Stimulated activated CD4-positive, alpha-beta T cell treated with anti-CD3 and anti-CD28 coated beads, Interleukin-4, amount 100 ng/mL, for 48 hours (primary cell): Measurements from ENCODE around the gene NOP14.
"Not testable (repeated sequence)": the region's sequence is repeated elsewhere in the genome, so short reads cannot be mapped to it uniquely, and the experiment has no call there.

Source experiments
- DNase-seq, 2 donors: peaks; one replicate each; pipeline ENCODE4 v3.0.0-alpha.2; 2020; ENCODE audit warnings: low read depth in 2 of 2

The NOP14 gene

GRCh38 chr4:2931512-2932301, 31.5 kb downstream of the NOP14 start:
- DNase-seq = no peak

DNA sequence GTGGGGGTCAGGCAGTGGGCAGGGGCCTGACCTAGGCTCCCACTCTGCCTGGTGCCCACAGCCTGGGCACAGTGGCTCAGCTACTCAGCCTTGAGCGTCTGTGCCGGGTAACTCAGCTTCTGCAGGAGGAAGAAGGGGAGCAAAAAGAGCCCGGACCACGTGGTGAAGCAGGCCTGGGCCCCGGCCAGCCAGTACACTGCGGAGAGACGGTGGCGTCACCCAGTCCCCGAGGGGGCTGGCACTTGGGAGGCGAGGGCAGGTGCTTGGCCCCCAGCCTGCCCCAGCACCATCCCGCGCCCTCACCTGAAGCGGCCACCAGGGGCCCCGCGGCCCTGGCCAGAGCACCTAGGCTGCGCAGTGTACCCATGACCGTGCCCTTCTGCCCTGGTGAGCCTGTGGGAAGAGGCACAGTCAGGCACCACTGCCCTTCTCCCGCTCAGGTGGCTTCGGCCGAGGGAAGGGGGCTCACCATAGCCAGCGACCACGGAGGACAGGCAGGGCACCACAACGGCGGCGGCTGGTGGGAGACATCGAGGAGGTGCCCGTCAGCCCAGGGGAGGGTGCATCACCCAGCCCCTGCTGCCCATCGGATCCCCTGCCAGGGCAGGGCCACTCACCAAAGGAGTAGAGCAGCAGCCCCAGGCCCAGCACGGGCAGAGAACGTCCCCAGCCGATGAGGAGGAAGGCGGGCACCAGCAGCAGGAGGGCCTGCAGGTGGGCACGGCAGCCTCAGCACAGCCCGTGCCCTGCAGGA, 32.3 kb downstream of the NOP14 start:
- DNase-seq = no peak

DNA sequence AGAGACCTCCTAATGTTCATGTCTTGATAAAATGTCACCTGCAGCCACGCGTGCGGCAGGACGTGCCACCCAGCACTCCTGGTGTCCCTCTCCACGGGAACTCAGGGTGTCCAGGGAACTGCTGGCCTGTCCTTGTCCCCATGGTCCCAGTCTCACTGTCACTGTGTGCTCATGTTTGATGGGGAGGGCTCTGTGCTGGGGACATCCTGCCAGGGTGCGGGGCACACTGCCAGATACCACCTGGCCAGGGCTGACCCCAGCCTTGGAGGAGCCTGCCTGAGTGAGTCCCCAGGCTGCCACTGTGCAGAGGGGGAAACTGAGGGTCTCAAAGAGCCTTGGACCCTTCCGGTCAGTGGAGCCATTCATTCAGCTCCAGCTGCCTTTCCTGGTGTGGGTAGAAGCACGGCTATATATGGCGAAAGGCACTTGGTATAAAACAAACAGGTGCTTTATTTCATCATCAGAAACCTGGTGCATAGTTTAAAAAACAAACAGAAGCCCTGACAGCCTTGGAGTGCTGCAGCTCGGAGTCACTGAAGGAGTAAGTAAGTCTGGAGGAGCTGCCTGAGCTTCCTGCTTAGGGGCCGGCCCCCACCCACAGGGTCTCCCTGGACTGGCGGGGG, 33.0 kb downstream of the NOP14 start:
- no peak for DNase-seq

- no peak for DNase-seq
Measured at GRCh38 chr4:2929469-2929868, 33.7 kb downstream of the NOP14 start.

DNA sequence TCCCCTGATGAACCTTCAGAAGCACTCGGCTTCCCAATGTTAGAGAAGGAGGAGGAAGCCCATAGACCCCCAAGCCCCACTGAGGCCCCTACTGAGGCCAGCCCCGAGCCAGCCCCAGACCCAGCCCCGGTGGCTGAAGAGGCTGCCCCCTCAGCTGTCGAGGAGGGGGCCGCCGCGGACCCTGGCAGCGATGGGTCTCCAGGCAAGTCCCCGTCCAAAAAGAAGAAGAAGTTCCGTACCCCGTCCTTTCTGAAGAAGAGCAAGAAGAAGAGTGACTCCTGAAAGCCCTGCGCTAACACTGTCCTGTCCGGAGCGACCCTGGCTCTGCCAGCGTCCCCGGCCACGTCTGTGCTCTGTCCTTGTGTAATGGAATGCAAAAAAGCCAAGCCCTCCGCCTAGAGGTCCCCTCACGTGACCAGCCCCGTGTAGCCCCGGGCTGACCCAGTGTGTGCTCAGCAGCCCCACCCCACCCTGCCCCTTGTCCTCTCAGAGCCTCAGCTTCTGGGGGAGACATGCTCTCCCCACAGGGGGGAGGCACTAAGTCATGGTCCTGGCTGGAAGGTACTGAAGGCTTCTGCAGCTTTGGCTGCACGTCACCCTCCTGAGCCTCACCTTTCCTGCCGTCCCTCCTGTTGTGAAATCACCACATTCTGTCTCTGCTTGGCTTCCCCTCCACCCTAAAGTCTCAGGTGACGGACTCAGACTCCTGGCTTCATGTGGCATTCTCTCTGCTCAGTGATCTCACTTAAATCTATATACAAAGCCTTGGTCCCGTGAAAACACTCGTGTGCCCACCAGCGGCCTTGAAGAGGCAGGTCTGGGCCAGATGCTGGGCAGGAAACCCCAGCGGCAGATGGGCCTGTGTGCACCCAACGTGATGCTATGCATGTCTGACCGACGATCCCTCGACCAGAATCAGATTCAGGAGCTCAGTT, 34.7 kb downstream of the NOP14 start:
- DNase-seq = no peak

- DNase-seq = no peak
Measured at GRCh38 chr4:2927696-2928075, 35.5 kb downstream of the NOP14 start.

DNA sequence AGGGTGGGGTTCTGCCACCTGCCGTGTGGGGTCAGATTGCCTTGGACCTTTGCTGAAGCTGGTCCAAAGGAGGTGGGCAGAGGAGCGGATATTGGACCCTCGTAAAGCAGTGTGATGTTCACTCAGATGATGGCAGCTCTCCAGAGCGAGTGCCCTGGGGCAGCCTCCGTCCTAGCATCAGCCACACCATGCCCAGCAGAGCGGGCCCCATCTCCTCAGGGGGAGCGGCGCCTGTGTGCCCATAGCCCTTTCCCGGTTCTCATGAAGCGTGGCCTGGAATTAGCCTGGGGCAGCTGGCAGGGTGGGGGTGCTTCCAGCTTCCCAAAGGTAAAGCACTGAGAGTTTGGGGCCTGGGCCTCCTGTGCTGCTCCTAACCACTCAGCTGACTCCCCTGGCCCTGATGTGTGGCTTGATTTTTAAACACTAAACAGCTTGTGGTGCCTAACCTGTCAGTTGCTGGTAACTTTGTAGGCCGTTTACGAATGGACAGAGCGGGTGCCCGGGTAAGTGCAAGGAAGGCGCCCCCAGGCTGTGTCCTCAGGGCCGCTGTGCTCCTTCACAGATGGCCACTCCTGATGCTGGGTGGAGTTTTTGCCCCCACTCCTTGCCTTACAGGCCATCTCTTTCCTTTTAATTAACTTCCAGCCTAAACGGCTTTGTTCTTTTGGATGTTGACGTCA, 36.0 kb downstream of the NOP14 start:
- no peak for DNase-seq

DNA sequence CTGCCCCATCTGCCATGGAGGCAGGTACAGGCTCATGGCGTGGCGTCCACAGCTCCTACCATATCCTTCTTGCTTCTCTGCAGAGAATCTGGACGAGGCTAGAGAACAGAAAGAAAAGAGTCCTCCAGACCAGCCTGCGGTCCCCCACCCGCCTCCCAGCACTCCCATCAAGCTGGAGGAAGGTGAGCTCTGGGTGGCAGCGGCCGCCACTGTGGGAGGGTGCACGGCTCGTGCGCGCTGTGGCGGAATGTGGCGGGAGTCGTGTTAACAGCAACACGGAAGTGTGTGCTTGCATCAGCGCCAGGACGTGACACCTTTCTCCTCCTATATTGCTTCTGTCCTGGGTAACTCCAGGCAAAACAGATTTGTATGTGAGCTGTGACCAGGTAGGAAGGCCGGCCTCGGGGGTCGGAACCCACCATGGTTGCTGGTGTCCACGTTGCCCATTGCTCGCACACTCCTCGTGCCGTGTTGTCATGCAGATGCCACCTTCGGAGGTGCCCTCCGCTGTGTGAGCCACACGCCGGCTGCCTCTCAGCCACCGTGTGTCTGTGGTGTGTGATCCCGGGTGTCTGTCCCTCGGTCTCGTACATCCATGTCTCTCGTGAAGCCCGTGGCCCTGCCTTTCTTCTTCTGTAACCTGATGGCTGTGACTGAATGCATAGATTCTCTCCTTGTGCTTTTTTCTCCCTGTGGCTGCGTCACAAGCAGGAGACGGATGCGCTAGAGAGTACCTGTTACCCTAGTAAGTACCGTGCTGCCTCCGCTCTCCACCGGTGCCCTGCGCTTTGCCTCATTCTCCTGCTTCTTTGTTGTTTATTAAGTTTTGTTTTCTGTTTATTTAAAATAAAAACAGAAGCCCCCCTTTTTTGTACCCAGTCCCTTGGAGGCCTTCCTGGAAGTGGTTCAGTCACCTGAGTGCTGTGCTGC, 37.0 kb downstream of the NOP14 start:
- no peak for DNase-seq

GRCh38 chr4:2925496-2925895, 37.7 kb downstream of the NOP14 start:
- DNase-seq = no peak

DNA sequence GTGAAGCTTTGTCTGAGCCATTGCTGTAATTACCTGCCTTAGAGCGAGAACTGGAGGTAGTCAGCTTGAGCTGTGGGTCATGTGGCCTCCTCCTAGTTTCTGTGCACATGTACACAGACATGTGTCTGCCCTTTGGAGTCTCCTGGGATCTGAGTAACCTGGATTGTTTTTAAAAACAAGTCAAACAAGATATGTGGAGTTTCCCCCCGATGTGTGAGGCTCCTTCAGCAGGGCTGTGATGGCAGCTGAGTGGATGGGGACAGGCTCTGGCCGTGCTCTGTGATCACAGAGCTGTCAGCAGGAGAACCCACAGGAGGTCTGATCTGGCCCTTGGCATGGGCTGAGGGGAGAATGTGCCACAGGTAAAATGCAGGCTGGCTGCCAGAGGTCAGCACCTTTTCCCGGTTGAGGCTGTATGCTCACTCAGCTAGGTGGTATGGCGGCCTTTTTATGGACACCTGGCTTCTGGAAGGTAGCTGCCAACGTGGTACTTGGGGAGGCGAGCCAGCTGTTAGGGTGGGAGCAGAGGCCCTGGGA, 38.4 kb downstream of the NOP14 start:
- no peak for DNase-seq

DNA sequence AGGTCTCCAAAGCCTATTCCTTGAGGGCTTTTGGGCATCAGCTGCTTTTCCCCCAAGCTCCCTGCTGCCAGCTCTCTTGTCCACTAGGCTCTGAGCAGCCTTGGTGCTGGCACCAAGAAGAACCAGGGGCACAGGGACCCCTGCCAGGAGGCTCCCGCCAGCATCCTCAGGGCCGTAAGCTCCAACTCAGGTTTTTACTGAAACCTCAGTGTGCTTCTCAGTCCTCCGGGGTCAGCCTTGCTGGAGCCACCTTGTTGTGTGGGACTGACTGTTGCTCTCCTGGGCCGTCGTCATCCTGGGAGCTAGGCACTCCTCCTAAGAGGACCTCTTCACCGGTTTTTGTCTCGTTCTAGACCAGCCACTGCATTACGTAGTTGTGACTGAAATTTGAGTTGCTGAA, 38.9 kb downstream of the NOP14 start:
- DNase-seq = no peak

- DNase-seq = no peak
Measured at GRCh38 chr4:2923668-2924173, 39.5 kb downstream of the NOP14 start.

DNA sequence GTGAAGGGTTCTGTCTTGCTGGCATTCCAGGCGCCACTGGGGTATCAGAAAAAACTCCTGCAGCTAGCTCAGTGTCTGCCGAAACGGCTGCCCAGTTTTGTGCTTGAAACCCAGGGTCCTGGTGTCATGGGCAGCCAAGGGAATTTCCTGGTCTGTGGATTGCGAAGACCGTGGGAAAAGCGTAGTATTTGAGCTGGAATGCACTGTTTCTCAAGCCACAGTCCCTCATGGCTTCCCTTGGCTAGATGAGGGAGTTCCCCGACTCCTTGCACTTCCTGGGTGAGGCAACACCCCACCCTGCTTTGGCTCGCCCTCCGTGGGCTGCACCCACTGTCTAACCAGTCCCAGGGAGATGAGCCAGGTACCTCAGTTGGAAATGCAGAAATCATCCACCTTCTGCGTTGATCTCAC, 40.1 kb downstream of the NOP14 start:
- DNase-seq = no peak

DNA sequence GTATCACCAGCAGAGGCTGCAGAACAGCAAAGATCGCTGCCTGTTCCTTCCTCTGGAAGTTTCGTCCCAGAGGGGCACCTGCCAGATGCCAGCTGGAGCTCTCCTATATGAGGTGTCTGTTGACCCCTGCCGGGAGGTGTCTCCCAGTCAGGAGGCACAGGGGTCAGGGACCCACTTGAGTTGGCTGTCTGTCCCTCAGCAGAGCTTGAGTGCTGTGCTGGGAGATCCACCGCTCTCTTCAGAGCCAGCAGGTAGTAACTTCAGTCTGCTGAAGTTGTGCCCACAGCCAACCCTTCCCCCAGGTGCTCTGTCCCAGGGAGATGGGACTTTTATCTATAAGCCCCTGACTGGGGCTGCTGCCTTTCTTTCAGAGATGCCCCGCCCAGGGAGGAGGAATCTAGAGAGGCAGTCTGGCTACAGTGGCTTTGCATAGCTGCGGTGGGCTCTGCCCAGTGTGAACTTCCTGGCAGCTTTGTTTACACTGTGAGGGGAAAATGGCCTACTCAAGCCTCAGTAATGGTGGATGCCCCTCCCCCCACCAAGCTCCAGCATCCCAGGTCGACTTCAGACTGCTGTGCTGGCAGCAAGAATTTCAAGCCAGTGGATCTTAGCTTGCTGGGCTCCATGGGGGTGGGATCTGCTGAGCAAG, 40.6 kb downstream of the NOP14 start:
- not testable (repeated sequence) for DNase-seq

DNA sequence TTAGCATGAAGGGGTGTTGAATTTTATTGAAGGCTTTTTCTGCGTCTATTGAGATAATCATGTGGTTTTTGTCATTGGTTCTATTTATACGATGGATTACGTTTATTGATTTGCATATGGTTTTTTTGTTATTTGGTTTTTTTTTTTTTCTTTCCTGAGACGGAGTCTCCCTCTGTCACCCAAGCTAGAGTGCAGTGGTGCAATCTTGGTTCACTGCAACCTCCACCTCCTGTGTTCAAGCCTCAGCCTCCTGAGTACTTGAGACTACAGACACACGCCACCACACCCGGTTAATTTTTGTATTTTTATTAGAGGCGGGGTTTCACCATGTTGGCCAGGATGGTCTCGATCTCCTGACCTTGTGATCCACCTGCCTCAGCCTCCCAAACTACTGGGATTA, 44.5 kb downstream of the NOP14 start:
- not testable (repeated sequence) for DNase-seq

GRCh38 chr4:2918300-2918699, 44.9 kb downstream of the NOP14 start:
- DNase-seq = not testable (repeated sequence)

DNA sequence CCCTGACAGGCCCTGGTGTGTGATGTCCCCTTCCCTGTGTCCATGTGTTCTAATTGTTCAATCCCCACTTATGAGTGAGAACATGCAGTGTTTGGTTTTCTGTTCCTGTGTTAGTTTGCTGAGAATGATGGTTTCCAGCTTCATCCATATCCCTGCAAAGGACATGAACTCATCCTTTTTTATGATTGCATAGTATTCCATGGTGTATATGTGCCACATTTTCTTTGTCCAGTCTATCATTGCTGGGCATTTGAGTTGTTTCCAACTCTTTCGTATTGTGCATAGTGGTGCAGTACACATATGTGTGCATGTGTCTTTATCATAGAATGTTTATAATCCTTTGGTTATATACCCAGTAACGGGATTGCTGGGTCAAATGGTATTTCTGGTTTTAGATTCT, 46.5 kb downstream of the NOP14 start:
- not testable (repeated sequence) for DNase-seq

DNA sequence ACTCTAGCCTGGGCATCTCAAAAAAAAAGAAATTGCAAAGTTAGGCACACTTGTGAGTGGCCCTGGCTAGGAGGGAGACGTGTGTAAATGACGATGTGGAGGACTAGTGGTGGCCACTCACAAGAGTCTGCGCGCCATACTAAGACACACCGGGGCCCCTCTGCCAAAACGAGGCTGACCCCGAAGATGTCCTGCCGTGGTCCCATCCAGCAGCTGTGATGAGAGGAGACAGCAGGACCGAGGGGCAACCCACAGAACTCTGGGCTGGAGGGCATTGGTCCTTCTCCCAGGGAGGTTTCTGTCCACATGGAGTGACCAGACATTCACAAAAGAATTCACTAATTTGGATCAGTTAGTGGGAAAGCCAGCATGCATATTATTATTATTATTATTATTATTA, 47.4 kb downstream of the NOP14 start:
- no peak for DNase-seq
